Kidney (tissue), 14 donors: ENCODE measurements around the gene ZNF30. TPM values are rescaled to one million over a fixed set of nuclear protein-coding genes. Genes with fewer than 3 reads are reported as not detected.
"Not testable (repeated sequence)": the region's sequence is repeated elsewhere in the genome, so short reads cannot be mapped to it uniquely, and the experiment has no call there.

Source experiments
- DNase-seq, 5 donors: peaks; one replicate each; pipeline ENCODE4 v3.0.0-alpha.2; 2013 to 2020
- FAIRE-seq: peaks from 2 replicates; lab custom pipeline; 2012; peaks lifted over from hg19 to GRCh38; lab: Jason Lieb, UNC
- H3K27ac ChIP-seq, 2 donors: one replicate each; pipeline ENCODE4 v1.7.0; 2013; ENCODE audit warnings: low read depth in 2 of 2, low read length in 2 of 2, inconsistent platforms in 1 of 2
- H3K27me3 ChIP-seq: one replicate; pipeline ENCODE4 v1.7.1; 2013; ENCODE audit warnings: low read length, inconsistent platforms; ENCODE audit not compliant: control insufficient read depth, insufficient read depth
- H3K36me3 ChIP-seq, 3 donors: one replicate each; pipeline versions ENCODE4 v1.7.0 to v1.7.1; 2013; ENCODE audit warnings: low read length in 3 of 3, control low read depth in 1 of 3, inconsistent platforms in 1 of 3; ENCODE audit not compliant: insufficient read depth in 3 of 3, control insufficient read depth in 2 of 3
- H3K4me1 ChIP-seq, 3 donors: one replicate each; pipeline versions ENCODE4 v1.7.0 to v1.7.1; 2013; ENCODE audit warnings: low read length in 3 of 3, inconsistent platforms in 1 of 3, low read depth in 1 of 3; ENCODE audit not compliant: control insufficient read depth in 2 of 3, insufficient read depth in 2 of 3
- H3K4me3 ChIP-seq, 3 donors: one replicate each; pipeline versions ENCODE4 v1.7.0 to v1.8.1; 2013; ENCODE audit warnings: low read length in 3 of 3, control low read depth in 1 of 3, inconsistent platforms in 1 of 3
- H3K9ac ChIP-seq, 3 donors: one replicate each; pipeline versions ENCODE4 v1.7.0 to v1.7.1; 2013; ENCODE audit warnings: low read length in 3 of 3, control low read depth in 1 of 3, inconsistent platforms in 1 of 3
- H3K9me3 ChIP-seq, 3 donors: one replicate each; pipeline versions ENCODE4 v1.7.0 to v1.7.1; 2013; ENCODE audit warnings: low read length in 3 of 3, control low read depth in 1 of 3, inconsistent platforms in 1 of 3; ENCODE audit not compliant: control insufficient read depth in 2 of 3, insufficient read depth in 1 of 3
- intact Hi-C: fragments of 100-400 bp; cut with DNase I; formaldehyde crosslinking; loops from one replicate; pipeline ENCODE4 v1.11.1; 2022
- polyA plus RNA-seq: library from polyadenylated mRNA; stranded (reverse); fragments of 350-450 nt; fragmentation: Illumina TruSeq; extraction: RNeasy Lipid Tissue Mini Kit (QIAGEN cat#74804); gene quantifications from one replicate; pipeline ENCODE4 v1.2.3, GENCODE V29; 2014; ENCODE audit warnings: low read depth, low replicate concordance; ENCODE audit not compliant: insufficient read depth
- total RNA-seq: library from RNA; stranded (reverse); fragmentation: NEBNext Ultra II Directional; extraction: Animal tissue kit (Norgen Biotek cat#: 25700); gene quantifications from one replicate; pipeline ENCODE4 v1.2.1, GENCODE V29; 2021
- TF ChIP-seq, protein P1 (sequence below): IDR thresholded peaks from 3 replicates; pipeline ENCODE4 v1.5.1; 2012; ENCODE audit warnings: mild to moderate bottlenecking, moderate library complexity, borderline replicate concordance; ENCODE audit not compliant: insufficient read depth; ENCODE audit errors: extremely low read depth
- donor health status: control.
- donor health status: control.
- donor health status: control.
- donor health status: control.
- donor health status: control.
- donor health status: DM: yes; HTN: yes; CAD: no.
- donor health status: Normal renal cell carcinoma (clear cell type).

ZNF30 gene
- total and polyA plus RNA-seq, 2 donors from 2014 or later = 3.1 to 3.5 TPM

DNA sequence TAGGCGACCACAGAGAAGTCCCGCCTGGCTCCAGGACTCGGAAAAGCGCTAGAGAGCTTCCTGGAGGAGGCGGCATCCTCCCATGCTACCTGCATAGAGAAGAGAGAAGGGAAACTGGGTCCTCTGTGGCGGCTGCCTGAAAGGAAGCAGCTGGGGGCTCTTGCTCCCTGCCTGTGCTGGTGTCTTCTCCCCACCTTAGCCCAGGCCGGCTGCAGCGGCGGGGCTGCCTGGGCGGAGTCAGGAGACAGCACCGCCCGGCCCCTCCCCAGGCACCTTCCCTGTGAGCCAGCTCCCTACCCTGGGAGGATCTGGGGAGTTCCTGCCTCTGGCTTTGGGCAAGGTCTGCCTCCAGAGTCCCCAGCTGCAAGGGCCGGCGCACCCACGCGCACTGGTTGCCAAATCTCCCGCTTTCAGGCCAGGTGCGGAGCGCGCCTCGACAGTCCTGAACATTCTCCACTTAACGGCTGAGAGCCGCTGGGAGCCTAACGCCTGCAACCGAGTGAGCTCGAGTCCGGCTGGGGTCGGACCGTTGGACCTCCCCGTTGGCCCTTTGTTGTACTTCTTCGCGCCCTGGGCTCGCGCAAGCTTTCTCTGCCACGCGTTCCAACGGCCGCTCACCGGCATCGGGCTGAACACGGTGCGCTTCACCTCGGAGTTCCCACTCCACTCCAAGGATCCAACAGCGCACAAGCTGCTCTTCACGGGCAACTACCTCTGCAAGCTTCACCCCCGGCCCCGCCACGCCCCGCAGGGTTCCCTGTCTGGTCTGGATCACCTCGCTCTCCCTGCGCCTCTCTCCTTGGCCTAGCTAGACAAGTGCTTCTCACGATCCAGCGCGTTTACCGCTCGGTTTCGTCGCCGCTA lies 21.8 kb upstream of the ZNF30 start:
- no peak overlapping the region for H3K4me3 ChIP-seq
- intact Hi-C loops = no loop called here
- DNase-seq = peak in 3 of 5 donors; percentile 10 to 17 (median 14)
- no peaks in the 10 kb centered on the region for H3K36me3 ChIP-seq
- no peak overlapping the region for H3K27ac ChIP-seq
- TF ChIP-seq, protein P1, sequence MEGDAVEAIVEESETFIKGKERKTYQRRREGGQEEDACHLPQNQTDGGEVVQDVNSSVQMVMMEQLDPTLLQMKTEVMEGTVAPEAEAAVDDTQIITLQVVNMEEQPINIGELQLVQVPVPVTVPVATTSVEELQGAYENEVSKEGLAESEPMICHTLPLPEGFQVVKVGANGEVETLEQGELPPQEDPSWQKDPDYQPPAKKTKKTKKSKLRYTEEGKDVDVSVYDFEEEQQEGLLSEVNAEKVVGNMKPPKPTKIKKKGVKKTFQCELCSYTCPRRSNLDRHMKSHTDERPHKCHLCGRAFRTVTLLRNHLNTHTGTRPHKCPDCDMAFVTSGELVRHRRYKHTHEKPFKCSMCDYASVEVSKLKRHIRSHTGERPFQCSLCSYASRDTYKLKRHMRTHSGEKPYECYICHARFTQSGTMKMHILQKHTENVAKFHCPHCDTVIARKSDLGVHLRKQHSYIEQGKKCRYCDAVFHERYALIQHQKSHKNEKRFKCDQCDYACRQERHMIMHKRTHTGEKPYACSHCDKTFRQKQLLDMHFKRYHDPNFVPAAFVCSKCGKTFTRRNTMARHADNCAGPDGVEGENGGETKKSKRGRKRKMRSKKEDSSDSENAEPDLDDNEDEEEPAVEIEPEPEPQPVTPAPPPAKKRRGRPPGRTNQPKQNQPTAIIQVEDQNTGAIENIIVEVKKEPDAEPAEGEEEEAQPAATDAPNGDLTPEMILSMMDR = no peak
- no peaks in the 10 kb centered on the region for H3K9me3 ChIP-seq
- H3K27me3 ChIP-seq = peaks cover 15% of the 10 kb centered on the region
- no peaks in the 10 kb centered on the region for H3K4me1 ChIP-seq
- no peak for FAIRE-seq
- H3K9ac ChIP-seq = no peak overlapping the region

DNA sequence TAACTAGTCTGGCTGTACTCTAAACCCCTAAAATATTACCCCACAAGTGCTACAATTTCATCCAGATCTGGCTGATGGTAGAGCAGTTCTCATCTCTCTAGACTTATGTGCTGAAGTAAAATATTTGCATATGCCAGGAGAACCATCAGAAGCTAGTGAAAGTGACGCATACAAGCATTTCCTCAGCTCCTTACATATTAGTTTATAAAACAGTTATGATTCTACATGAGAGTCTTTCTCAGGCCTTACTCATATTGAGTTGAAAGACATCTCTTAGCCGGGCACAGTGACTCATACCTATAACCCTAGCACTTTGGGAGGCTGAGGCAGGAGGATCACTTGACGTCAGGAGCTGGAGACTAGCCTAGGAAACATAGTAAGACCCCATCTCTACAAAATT lies 15.9 kb upstream of the ZNF30 start:
- Histone ChIP-seq H3K27ac (no peak overlapping the region), H3K4me3 (no peak overlapping the region), H3K4me1 (no peaks in the 10 kb centered on the region), H3K36me3 (no peaks in the 10 kb centered on the region), H3K27me3 (peaks cover 2% of the 10 kb centered on the region), H3K9ac (no peak overlapping the region), H3K9me3 (no peaks in the 10 kb centered on the region)
- no peak for FAIRE-seq
- DNase-seq = no peak
- intact Hi-C loops = no loop called here
- TF ChIP-seq, protein P1 = no peak

DNA sequence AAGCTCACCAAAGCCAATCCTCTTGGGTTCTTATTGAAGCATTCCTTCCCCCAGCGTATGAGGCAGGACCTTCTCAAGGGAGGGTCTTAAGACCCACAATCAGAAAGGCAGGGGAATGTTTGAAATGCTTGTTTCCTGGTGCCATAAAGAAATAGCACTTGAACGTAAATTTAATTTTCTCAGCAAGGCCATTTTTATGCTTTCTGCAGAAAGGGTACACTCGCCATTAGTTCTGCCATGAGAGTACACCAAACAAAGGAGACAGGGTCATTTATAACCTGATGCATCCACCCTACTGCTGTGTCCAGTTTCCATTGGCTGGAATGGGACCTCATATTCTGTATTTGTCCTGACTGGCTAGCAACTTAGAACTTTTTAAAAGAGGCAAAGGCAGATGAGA lies 9.6 kb upstream of the ZNF30 start:
- DNase-seq, intact Hi-C loops, H3K9me3 ChIP-seq, H3K27ac ChIP-seq, H3K27me3 ChIP-seq, H3K9ac ChIP-seq, H3K36me3 ChIP-seq, H3K4me1 ChIP-seq, H3K4me3 ChIP-seq, FAIRE-seq: not testable (repeated sequence)

DNA sequence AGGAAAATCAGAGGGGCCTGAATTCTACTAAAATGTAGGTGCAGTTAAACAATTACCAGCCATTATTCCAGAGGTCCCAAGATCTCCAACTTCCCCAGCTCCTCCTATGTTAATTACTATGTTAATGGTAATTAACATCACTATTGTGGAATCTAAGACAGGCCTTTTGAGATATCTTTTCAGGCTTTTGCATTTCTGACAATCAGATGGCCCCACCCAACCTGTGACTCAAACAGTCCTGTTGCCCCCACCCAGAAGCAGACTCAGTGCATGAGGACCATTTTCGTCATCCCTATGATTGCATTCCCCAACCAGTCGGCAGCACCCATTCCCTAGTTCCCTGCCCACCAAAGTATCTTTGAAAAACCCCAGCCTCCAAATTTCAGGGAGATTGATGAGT lies 8.5 kb upstream of the ZNF30 start:
- DNase-seq (no peak), FAIRE-seq (no peak)
- intact Hi-C loops = no loop called here
- Histone ChIP-seq H3K9me3 (peaks cover 0 to 6% (median 2%) of the 10 kb centered on the region in 3 donors), H3K4me3 (no peak overlapping the region), H3K9ac (no peak overlapping the region), H3K4me1 (no peaks in the 10 kb centered on the region), H3K27ac (no peak overlapping the region), H3K36me3 (no peaks in the 10 kb centered on the region), H3K27me3 (no peaks in the 10 kb centered on the region)
- TF ChIP-seq, protein P1 = no peak

DNA sequence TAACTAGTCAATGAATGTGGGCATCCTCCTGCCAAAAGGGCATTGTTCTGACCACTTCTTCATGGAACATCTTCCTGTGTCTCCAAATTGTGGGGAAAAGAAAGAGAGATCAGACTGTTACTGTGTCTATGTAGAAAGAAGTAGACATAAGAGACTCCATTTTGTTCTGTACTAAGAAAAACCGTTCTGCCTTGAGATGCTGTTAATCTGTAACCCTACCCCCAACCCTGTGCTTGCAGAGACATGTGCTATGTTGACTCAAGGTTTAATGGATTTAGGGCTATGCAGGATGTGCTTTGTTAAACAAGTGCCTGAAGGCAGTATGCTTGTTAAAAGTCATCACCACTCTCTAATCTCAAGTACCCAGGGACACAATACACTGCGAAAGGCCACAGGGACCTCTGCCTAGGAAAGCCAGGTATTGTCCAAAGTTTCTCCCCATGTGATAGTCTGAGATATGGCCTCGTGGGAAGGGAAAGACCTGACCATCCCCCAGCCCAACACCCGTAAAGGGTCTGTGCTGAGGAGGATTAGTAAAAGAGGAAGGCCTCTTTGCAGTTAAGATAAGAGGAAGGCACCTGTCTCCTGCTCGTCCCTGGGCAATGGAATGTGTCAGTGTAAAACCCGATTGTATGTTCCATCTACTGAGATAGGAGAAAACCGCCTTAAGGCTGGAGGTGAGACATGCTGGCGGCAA lies 6.5 kb upstream of the ZNF30 start:
- H3K27me3 ChIP-seq, H3K9me3 ChIP-seq, H3K4me1 ChIP-seq, H3K27ac ChIP-seq, H3K4me3 ChIP-seq, H3K9ac ChIP-seq, FAIRE-seq, intact Hi-C loops, DNase-seq, H3K36me3 ChIP-seq: not testable (repeated sequence)
